ENCODE data around the gene TXNDC5. TPM values are rescaled to one million over a fixed set of nuclear protein-coding genes. Genes with fewer than 3 reads are reported as not detected.

Gene TXNDC5
- total RNA-seq, 1 experiment from 2014 or later = 162 TPM

- no peak for ATAC-seq
- BruUV-seq (replicated peaks) = no TSS peak
These were observed 12.0 kb upstream of the TXNDC5 start for GRCh38 chr6:7922596-7922995.

DNA sequence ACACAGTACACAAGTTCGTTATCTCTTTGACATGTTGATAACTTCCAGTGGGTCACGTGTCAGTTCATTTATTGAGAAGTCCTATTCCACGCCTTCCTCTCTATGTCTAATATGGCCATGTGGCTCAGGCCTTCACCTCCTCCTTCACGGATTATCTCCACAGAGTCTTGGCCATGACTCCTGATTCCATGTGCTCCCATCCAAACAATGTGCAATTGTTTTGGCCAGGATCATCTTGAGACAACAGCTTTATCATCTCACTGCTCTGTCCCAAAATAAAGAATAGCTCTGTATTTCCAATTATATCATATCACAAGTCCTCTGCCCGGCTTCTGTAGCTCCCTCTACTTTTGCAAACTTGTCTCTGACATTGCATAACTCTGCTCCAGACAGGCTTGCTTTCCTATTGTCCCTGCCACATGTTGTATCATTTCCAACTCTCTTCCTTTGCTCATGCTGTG lies 11.1 kb upstream of the TXNDC5 start:
- Histone ChIP-seq H3K79me2 (ENCODE audit: insufficient read depth, low read length) (no peaks in the 10 kb centered on the region), H2AFZ (ENCODE audit: low read depth, low read length, poor library complexity, severe bottlenecking) (no peak overlapping the region), H3K4me2 (ENCODE audit: low read length) (no peak overlapping the region), H3K9me2 (ENCODE audit: insufficient read depth) (no peaks in the 10 kb centered on the region), H3K27me3 (ENCODE audit: insufficient read depth, low read length) (peaks cover 8% of the 10 kb centered on the region; the same call in 1 of the 2 replicates), H3K27ac (ENCODE audit: low read depth, low read length) (no peak overlapping the region), H3K9me3 (ENCODE audit: control insufficient read depth in 1 of 2, insufficient read depth in 1 of 2, low read depth in 1 of 2, low read length in 2 of 2) (no peaks in the 10 kb centered on the region), H4K20me1 (ENCODE audit: insufficient read depth) (no peaks in the 10 kb centered on the region), H3K36me3 (ENCODE audit: control insufficient read depth in 1 of 2, insufficient read depth in 2 of 2, low read length in 2 of 2) (no peaks in the 10 kb centered on the region), H3K4me3 (replicated peaks in 1 of 2; ENCODE audit: low read depth in 1 of 2, low read length in 2 of 2) (no peak overlapping the region), H3K9ac (ENCODE audit: low read length) (no peak overlapping the region), H3K4me1 (ENCODE audit: control insufficient read depth in 1 of 2, insufficient read depth in 2 of 2, low read length in 2 of 2) (peaks cover 15 to 20% of the 10 kb centered on the region in 2 experiments)
- POLR2A ChIA-PET = no interaction called here
- CTCF ChIA-PET = no interaction called here
- DNase-seq (ENCODE audit: low read depth, low spot score) (no peak), ATAC-seq (no peak)
- intact Hi-C loops (cut with micrococcal nuclease) = no loop called here
- BruUV-seq (replicated peaks) = no TSS peak
- RAD21 ChIA-PET (ENCODE audit: low non-redundant PET in 1 of 2, low total read pairs in 2 of 2, uncharacterized antibody in 2 of 2, unreplicated experiment in 2 of 2) = no interaction called here
- no peak for TF ChIP-seq ELF1 (IDR thresholded peaks at IDR 0.05; ENCODE audit: borderline replicate concordance, low read depth)
- no peak for TF ChIP-seq SIN3A (IDR thresholded peaks at IDR 0.05; ENCODE audit: low read depth)
- TF ChIP-seq CTCF (IDR thresholded peaks at IDR 0.05 in 2 of 3, conservative IDR thresholded peaks at IDR 0.05 in 1 of 3; ENCODE audit: borderline replicate concordance in 1 of 3, insufficient read depth in 1 of 3, low read depth in 2 of 3, low read length in 2 of 3) = no peak
- no peak for TF ChIP-seq ZFX (IDR thresholded peaks at IDR 0.05)
- no peak for TF ChIP-seq FOSL1 (IDR thresholded peaks at IDR 0.05; ENCODE audit: low read depth)
- no peak for TF ChIP-seq SRF (IDR thresholded peaks at IDR 0.05; ENCODE audit: low read depth)
- TF ChIP-seq ZNF274 (IDR thresholded peaks at IDR 0.05; ENCODE audit: low read depth, low read length) = no peak
- TF ChIP-seq, protein P1, sequence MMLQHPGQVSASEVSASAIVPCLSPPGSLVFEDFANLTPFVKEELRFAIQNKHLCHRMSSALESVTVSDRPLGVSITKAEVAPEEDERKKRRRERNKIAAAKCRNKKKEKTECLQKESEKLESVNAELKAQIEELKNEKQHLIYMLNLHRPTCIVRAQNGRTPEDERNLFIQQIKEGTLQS (IDR thresholded peaks at IDR 0.05) = no peak
- TF ChIP-seq CEBPB (IDR thresholded peaks at IDR 0.05; ENCODE audit: low read depth) = no peak
- no peak for TF ChIP-seq TCF7L2 (IDR thresholded peaks at IDR 0.05; ENCODE audit: borderline replicate concordance, extremely low read depth, insufficient read depth, insufficient read length)
- no peak for TF ChIP-seq EZH2phosphoT487 (IDR thresholded peaks at IDR 0.05; ENCODE audit: borderline replicate concordance)
- TF ChIP-seq POLR2AphosphoS5 (IDR thresholded peaks at IDR 0.05; ENCODE audit: low read depth, low read length) = no peak
- no peak for TF ChIP-seq RAD21 (IDR thresholded peaks at IDR 0.05; ENCODE audit: low read depth)
- TF ChIP-seq, protein P2, sequence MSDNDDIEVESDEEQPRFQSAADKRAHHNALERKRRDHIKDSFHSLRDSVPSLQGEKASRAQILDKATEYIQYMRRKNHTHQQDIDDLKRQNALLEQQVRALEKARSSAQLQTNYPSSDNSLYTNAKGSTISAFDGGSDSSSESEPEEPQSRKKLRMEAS (IDR thresholded peaks at IDR 0.05) = no peak
- TF ChIP-seq, protein P3, sequence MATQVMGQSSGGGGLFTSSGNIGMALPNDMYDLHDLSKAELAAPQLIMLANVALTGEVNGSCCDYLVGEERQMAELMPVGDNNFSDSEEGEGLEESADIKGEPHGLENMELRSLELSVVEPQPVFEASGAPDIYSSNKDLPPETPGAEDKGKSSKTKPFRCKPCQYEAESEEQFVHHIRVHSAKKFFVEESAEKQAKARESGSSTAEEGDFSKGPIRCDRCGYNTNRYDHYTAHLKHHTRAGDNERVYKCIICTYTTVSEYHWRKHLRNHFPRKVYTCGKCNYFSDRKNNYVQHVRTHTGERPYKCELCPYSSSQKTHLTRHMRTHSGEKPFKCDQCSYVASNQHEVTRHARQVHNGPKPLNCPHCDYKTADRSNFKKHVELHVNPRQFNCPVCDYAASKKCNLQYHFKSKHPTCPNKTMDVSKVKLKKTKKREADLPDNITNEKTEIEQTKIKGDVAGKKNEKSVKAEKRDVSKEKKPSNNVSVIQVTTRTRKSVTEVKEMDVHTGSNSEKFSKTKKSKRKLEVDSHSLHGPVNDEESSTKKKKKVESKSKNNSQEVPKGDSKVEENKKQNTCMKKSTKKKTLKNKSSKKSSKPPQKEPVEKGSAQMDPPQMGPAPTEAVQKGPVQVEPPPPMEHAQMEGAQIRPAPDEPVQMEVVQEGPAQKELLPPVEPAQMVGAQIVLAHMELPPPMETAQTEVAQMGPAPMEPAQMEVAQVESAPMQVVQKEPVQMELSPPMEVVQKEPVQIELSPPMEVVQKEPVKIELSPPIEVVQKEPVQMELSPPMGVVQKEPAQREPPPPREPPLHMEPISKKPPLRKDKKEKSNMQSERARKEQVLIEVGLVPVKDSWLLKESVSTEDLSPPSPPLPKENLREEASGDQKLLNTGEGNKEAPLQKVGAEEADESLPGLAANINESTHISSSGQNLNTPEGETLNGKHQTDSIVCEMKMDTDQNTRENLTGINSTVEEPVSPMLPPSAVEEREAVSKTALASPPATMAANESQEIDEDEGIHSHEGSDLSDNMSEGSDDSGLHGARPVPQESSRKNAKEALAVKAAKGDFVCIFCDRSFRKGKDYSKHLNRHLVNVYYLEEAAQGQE (IDR thresholded peaks at IDR 0.05; ENCODE audit: low read depth) = no peak
- TF ChIP-seq EZH2 (IDR thresholded peaks at IDR 0.05) = no peak

More at GRCh38 chr6:7922596-7922995, 12.0 kb upstream of the TXNDC5 start:
- Histone ChIP-seq H3K4me1 (ENCODE audit: control insufficient read depth in 1 of 2, insufficient read depth in 2 of 2, low read length in 2 of 2) (peaks cover 15 to 20% of the 10 kb centered on the region in 2 experiments), H3K27me3 (ENCODE audit: insufficient read depth, low read length) (peaks cover 8% of the 10 kb centered on the region; the same call in 1 of the 2 replicates), H4K20me1 (ENCODE audit: insufficient read depth) (no peaks in the 10 kb centered on the region), H3K9me2 (ENCODE audit: insufficient read depth) (no peaks in the 10 kb centered on the region), H3K36me3 (ENCODE audit: control insufficient read depth in 1 of 2, insufficient read depth in 2 of 2, low read length in 2 of 2) (no peaks in the 10 kb centered on the region), H3K9ac (ENCODE audit: low read length) (no peak overlapping the region), H2AFZ (ENCODE audit: low read depth, low read length, poor library complexity, severe bottlenecking) (no peak overlapping the region), H3K27ac (ENCODE audit: low read depth, low read length) (no peak overlapping the region), H3K9me3 (ENCODE audit: control insufficient read depth in 1 of 2, insufficient read depth in 1 of 2, low read depth in 1 of 2, low read length in 2 of 2) (no peaks in the 10 kb centered on the region), H3K4me3 (replicated peaks in 1 of 2; ENCODE audit: low read depth in 1 of 2, low read length in 2 of 2) (no peak overlapping the region), H3K79me2 (ENCODE audit: insufficient read depth, low read length) (no peaks in the 10 kb centered on the region), H3K4me2 (ENCODE audit: low read length) (no peak overlapping the region)
- DNase-seq (ENCODE audit: low read depth, low spot score) = no peak
- ChIA-PET POLR2A (no interaction called here), RAD21 (ENCODE audit: low non-redundant PET in 1 of 2, low total read pairs in 2 of 2, uncharacterized antibody in 2 of 2, unreplicated experiment in 2 of 2) (no interaction called here), CTCF (no interaction called here)
- intact Hi-C loops (cut with micrococcal nuclease) = no loop called here
- TF ChIP-seq EZH2phosphoT487 (IDR thresholded peaks at IDR 0.05; ENCODE audit: borderline replicate concordance) (no peak), RAD21 (IDR thresholded peaks at IDR 0.05; ENCODE audit: low read depth) (no peak)
